NCI-H1048 (cell line): Measurements from ENCODE around the gene WWOX.

Source experiments
- DNase-seq: peaks from one replicate; lab custom pipeline; 2025; lab: John Stamatoyannopoulos, UW

Gene WWOX

GRCh38 chr16:78146807-78147206 is 47.4 kb downstream of the WWOX start:
- no peak for DNase-seq

- no peak for DNase-seq
Observed at GRCh38 chr16:78147911-78148401, 48.5 kb downstream of the WWOX start.

- no peak for DNase-seq
Observed at GRCh38 chr16:78150233-78150632, 50.8 kb downstream of the WWOX start.

- no peak for DNase-seq
Observed at GRCh38 chr16:78154729-78155461, 55.4 kb downstream of the WWOX start.

- no peak for DNase-seq
Observed at GRCh38 chr16:78155791-78156345, 56.4 kb downstream of the WWOX start.

- DNase-seq = no peak
Observed at GRCh38 chr16:78161023-78161729, 61.7 kb downstream of the WWOX start.

GRCh38 chr16:78163772-78164670 is 64.6 kb downstream of the WWOX start:
- no peak for DNase-seq

GRCh38 chr16:78170494-78170933 is 71.1 kb downstream of the WWOX start:
- DNase-seq = no peak

GRCh38 chr16:78175287-78175686 is 75.8 kb downstream of the WWOX start:
- no peak for DNase-seq

GRCh38 chr16:78176435-78176834 is 77.0 kb downstream of the WWOX start:
- no peak for DNase-seq

- DNase-seq = no peak
Observed at GRCh38 chr16:78177218-78177617, 77.8 kb downstream of the WWOX start.

- no peak for DNase-seq
Observed at GRCh38 chr16:78177987-78178386, 78.5 kb downstream of the WWOX start.

GRCh38 chr16:78179666-78180065 is 80.2 kb downstream of the WWOX start:
- no peak for DNase-seq

GRCh38 chr16:78180349-78180748 is 80.9 kb downstream of the WWOX start:
- DNase-seq = no peak

GRCh38 chr16:78183437-78184237 is 84.2 kb downstream of the WWOX start:
- no peak for DNase-seq

GRCh38 chr16:78184238-78185183 is 85.1 kb downstream of the WWOX start:
- no peak for DNase-seq

- no peak for DNase-seq
Observed at GRCh38 chr16:78189121-78189520, 89.7 kb downstream of the WWOX start.

GRCh38 chr16:78192734-78193488 is 93.5 kb downstream of the WWOX start:
- no peak for DNase-seq

GRCh38 chr16:78194948-78195347 is 95.5 kb downstream of the WWOX start:
- no peak for DNase-seq
